K562 (cell line): ENCODE data around the gene PTGES3L. TPM values are rescaled to one million over a fixed set of nuclear protein-coding genes. Genes with fewer than 3 reads are reported as not detected.

Experiments
- BCLAF1 ChIP-seq, 2 experiments: fragments of 450-650 bp in 1 of 2; IDR thresholded peaks; 2 replicates each; pipeline ENCODE4 v1.6.1; 2011 to 2017; ENCODE audit warnings: low read depth in 2 of 2, antibody characterized with exemption in 1 of 2, borderline replicate concordance in 1 of 2, low read length in 1 of 2, mild to moderate bottlenecking in 1 of 2, mixed read lengths in 1 of 2; ENCODE audit not compliant: control insufficient read depth in 1 of 2
- BMI1 ChIP-seq: fragments of 150-350 bp; IDR thresholded peaks from 2 replicates; pipeline ENCODE4 v1.6.1; 2014; ENCODE audit warnings: low read length
- CEBPG ChIP-seq, 3 experiments: fragments of 200-800 bp in 1 of 3; sonication (Bioruptor generic) in 1 of 3; sonication (generic) in 1 of 3; formaldehyde crosslinking in 1 of 3; IDR thresholded peaks in 2 of 3; conservative IDR thresholded peaks in 1 of 3; 2 replicates each; pipeline versions ENCODE4 v1.6.1 to v1.8.0; 2016 to 2022; ENCODE audit warnings: missing compliant biosample characterization in 2 of 3, missing genetic modification characterization in 2 of 3, mild to moderate bottlenecking in 1 of 3, missing genetic modification reagents in 1 of 3
- E2F6 ChIP-seq, 2 experiments: IDR thresholded peaks; 2 replicates each; pipeline ENCODE4 v1.6.1; 2011; ENCODE audit warnings: borderline replicate concordance in 1 of 2, control low read depth in 1 of 2, low read depth in 1 of 2, low read length in 1 of 2, mild to moderate bottlenecking in 1 of 2, mixed read lengths in 1 of 2, moderate library complexity in 1 of 2; ENCODE audit not compliant: insufficient read depth in 1 of 2, insufficient read length in 1 of 2, poor library complexity in 1 of 2, severe bottlenecking in 1 of 2; ENCODE audit errors: extremely low read depth in 1 of 2
- HNRNPLL ChIP-seq: fragments of 200-400 bp; formaldehyde crosslinking; IDR thresholded peaks from 2 replicates; pipeline ENCODE4 v1.6.1; 2017; ENCODE audit warnings: low read length, low read depth, mild to moderate bottlenecking; ENCODE audit not compliant: poor library complexity, severe bottlenecking
- KAT2B ChIP-seq: IDR thresholded peaks from one replicate; pipeline ENCODE4 v1.6.1; 2012; ENCODE audit warnings: low read depth, mild to moderate bottlenecking, control low read depth, inconsistent platforms, low read length, moderate library complexity
- MAFF ChIP-seq: IDR thresholded peaks from 2 replicates; pipeline ENCODE4 v1.6.1; 2012; ENCODE audit warnings: low read length, improper control_type of control experiment
- MAFK ChIP-seq: IDR thresholded peaks from 2 replicates; pipeline ENCODE4 v1.6.1; 2011; ENCODE audit warnings: low read length, improper control_type of control experiment
- NKRF ChIP-seq: fragments of 450-650 bp; IDR thresholded peaks from 2 replicates; pipeline ENCODE4 v1.6.1; 2016; ENCODE audit warnings: borderline replicate concordance
- PATZ1 ChIP-seq: fragments of 250-450 bp; sonication (Bioruptor Pico); IDR thresholded peaks from 2 replicates; pipeline ENCODE4 v1.5.0; 2020; ENCODE audit warnings: mild to moderate bottlenecking, borderline replicate concordance
- RB1 ChIP-seq: fragments of 450-650 bp; IDR thresholded peaks from 2 replicates; pipeline ENCODE4 v1.6.1; 2017; ENCODE audit warnings: low read depth, mild to moderate bottlenecking
- SNAPC5 ChIP-seq: fragments of 250-450 bp; sonication (Bioruptor Pico); IDR thresholded peaks from 2 replicates; pipeline ENCODE4 v1.8.0; 2021; ENCODE audit warnings: moderate library complexity, mild to moderate bottlenecking, inconsistent platforms
- SOX6 ChIP-seq: fragments of 450-650 bp; IDR thresholded peaks from 2 replicates; pipeline ENCODE4 v1.6.1; 2014; ENCODE audit warnings: mild to moderate bottlenecking
- SPI1 ChIP-seq: IDR thresholded peaks from 2 replicates; pipeline ENCODE4 v1.6.1; 2011; ENCODE audit warnings: low read depth, low read length, control low read depth, borderline replicate concordance
- SREBF1 ChIP-seq: fragments of 150-350 bp; IDR thresholded peaks from 2 replicates; pipeline ENCODE4 v1.6.1; 2014; ENCODE audit warnings: antibody characterized with exemption, low read depth, low read length, borderline replicate concordance
- TRIM28 ChIP-seq: fragments of 450-650 bp; IDR thresholded peaks from 2 replicates; pipeline ENCODE4 v1.6.1; 2017
- polyA plus RNA-seq, 8 experiments: library from polyadenylated mRNA; depleted of rRNA in 4 of 8; stranded (reverse) in 5 of 8; unstranded in 3 of 8; fragments of >200 nt; fragmentation: Nextera tagmentation in 2 of 8; fragmentation: Illumina TruSeq in 1 of 8; extraction: Ambion mirVana in 2 of 8; extraction: Trizol in 1 of 8; gene quantifications; 2 replicates each; pipeline versions ENCODE4 v1.2.1 to v1.2.3, GENCODE V29; 2011 to 2014; ENCODE audit warnings: inconsistent platforms in 1 of 8, missing spikeins in 1 of 8
- total RNA-seq, 7 experiments: library from RNA; depleted of rRNA in 6 of 7; stranded (reverse); fragments of >200 nt in 6 of 7; fragmentation: Illumina TruSeq in 2 of 7; extraction: Trizol in 2 of 7; gene quantifications; 2 replicates each; pipeline versions ENCODE4 v1.2.1 to v1.2.3, GENCODE V29; 2011 to 2021; ENCODE audit warnings: low replicate concordance in 1 of 7

PTGES3L gene
- total and polyA plus RNA-seq, 9 of the 15 experiments (the other 6 are each of a cell fraction or from before 2014, with no cell fraction given), result 6.0 to 16.0 (median 9.6) TPM

GRCh38 chr17:42997984-42998938 is 18.4 kb upstream of the PTGES3L start, which contains the start of gene RPL27 (continued):
- TF ChIP-seq PATZ1 (CRISPR knock-in tag) (no peak), HNRNPLL (peak; percentile 62), CEBPG (CRISPR knock-in tag; IDR thresholded peaks at IDR 0.05) (no peak), CEBPG (tag; conservative IDR thresholded peaks at IDR 0.05 in 1 of 2, IDR thresholded peaks at IDR 0.05 in 1 of 2) (no peak), MAFK (peak; percentile 59), SNAPC5 (CRISPR knock-in tag) (no peak), BMI1 (no peak), NKRF (peak; percentile 89), BCLAF1 (IDR thresholded peaks at IDR 0.05; ENCODE audit: borderline replicate concordance in 1 of 2, control insufficient read depth in 1 of 2, low read depth in 2 of 2, low read length in 1 of 2) (0 out of 4 replicates have a peak, but pooled peaks of 1 of the 2 experiments have one; percentile 50), TRIM28 (no peak), SREBF1 (peak; percentile 89; the same call in 1 of the 2 replicates), SOX6 (peak; percentile 89), MAFF (peak; percentile 40; the same call in 1 of the 2 replicates), RB1 (peak; percentile 88), E2F6 (IDR thresholded peaks at IDR 0.05; ENCODE audit: borderline replicate concordance in 1 of 2, extremely low read depth in 1 of 2, insufficient read depth in 1 of 2, insufficient read length in 1 of 2, low read depth in 1 of 2, low read length in 1 of 2, poor library complexity in 1 of 2, severe bottlenecking in 1 of 2) (peak; percentile 61 to 66), KAT2B (no peak), SPI1 (peak; percentile 78)
